ENCODE data around the gene UTP4.

The UTP4 gene

GRCh38 chr16:69095193-69095592, 37.3 kb upstream of the UTP4 start:
- Histone ChIP-seq H3K27ac (ENCODE audit: low read length) (no peak overlapping the region), H2AFZ (ENCODE audit: low read depth, low read length) (no peak overlapping the region), H3K79me2 (ENCODE audit: insufficient read depth, low read length) (no peaks in the 10 kb centered on the region), H3K4me2 (ENCODE audit: insufficient read depth, low read length) (no peak overlapping the region), H3K4me1 (ENCODE audit: insufficient read depth, low read length) (no peaks in the 10 kb centered on the region), H3K36me3 (ENCODE audit: insufficient read depth, low read length) (no peaks in the 10 kb centered on the region), H3K4me3 (ENCODE audit: low read depth in 1 of 2, low read length in 2 of 2) (no peak overlapping the region), H3K9me3 (ENCODE audit: insufficient read depth, low read length, severe bottlenecking) (no peaks in the 10 kb centered on the region), H3K27me3 (ENCODE audit: insufficient read depth, low read length, poor library complexity) (no peaks in the 10 kb centered on the region), H4K20me1 (ENCODE audit: insufficient read depth, low read length) (no peaks in the 10 kb centered on the region), H3K9ac (ENCODE audit: low read depth, low read length) (no peak overlapping the region)
- DNase-seq, result no peak
- no peak for ATAC-seq (ENCODE audit: insufficient read depth, low read depth)
- TF ChIP-seq CTCF (IDR thresholded peaks at IDR 0.05; ENCODE audit: borderline replicate concordance, extremely low read depth, low read length, poor library complexity, severe bottlenecking) (no peak), EZH2 (IDR thresholded peaks at IDR 0.05; ENCODE audit: borderline replicate concordance, low read depth, low read length, severe bottlenecking) (no peak)

GRCh38 chr16:69100071-69100691, 32.3 kb upstream of the UTP4 start:
- no peaks in the 10 kb centered on the region for H3K36me3 ChIP-seq (ENCODE audit: insufficient read depth, low read length)
- H3K4me3 ChIP-seq (ENCODE audit: low read depth in 1 of 2, low read length in 2 of 2), result no peak overlapping the region
- no peak overlapping the region for H3K27ac ChIP-seq (ENCODE audit: low read length)
- H3K9ac ChIP-seq (ENCODE audit: low read depth, low read length), result no peak overlapping the region
- DNase-seq (no peak), ATAC-seq (ENCODE audit: insufficient read depth, low read depth) (no peak)
- 0 out of 2 replicates have a peak, but pooled peaks cover 3% of the 10 kb centered on the region for H4K20me1 ChIP-seq (ENCODE audit: insufficient read depth, low read length)
- H2AFZ ChIP-seq (ENCODE audit: low read depth, low read length), result no peak overlapping the region
- no peaks in the 10 kb centered on the region for H3K79me2 ChIP-seq (ENCODE audit: insufficient read depth, low read length)
- no peak overlapping the region for H3K4me2 ChIP-seq (ENCODE audit: insufficient read depth, low read length)
- TF ChIP-seq CTCF (IDR thresholded peaks at IDR 0.05; ENCODE audit: borderline replicate concordance, extremely low read depth, low read length, poor library complexity, severe bottlenecking) (no peak), EZH2 (IDR thresholded peaks at IDR 0.05; ENCODE audit: borderline replicate concordance, low read depth, low read length, severe bottlenecking) (no peak)
- peaks cover 1% of the 10 kb centered on the region; the same call in 1 of the 2 replicates for H3K4me1 ChIP-seq (ENCODE audit: insufficient read depth, low read length)
- no peaks in the 10 kb centered on the region for H3K9me3 ChIP-seq (ENCODE audit: insufficient read depth, low read length, severe bottlenecking)
- peaks cover 3% of the 10 kb centered on the region for H3K27me3 ChIP-seq (ENCODE audit: insufficient read depth, low read length, poor library complexity)

GRCh38 chr16:69105501-69106361, 26.7 kb upstream of the UTP4 start, which contains the start of gene HAS3:
HAS3 (plus strand) TSS chr16:69105653; CDS start chr16:69109396, 3,743 bp downstream.
- DNase-seq, result peak; percentile 51
- H3K4me3 ChIP-seq (ENCODE audit: low read depth in 1 of 2, low read length in 2 of 2), result peak within 1 kb of the TSS; percentile 31 to 59; a peak in 3 of 4 replicates
- H3K36me3 ChIP-seq (ENCODE audit: insufficient read depth, low read length), result peaks cover 4% of the 10 kb centered on the region
- peak within 1 kb of the TSS; percentile 77 for H2AFZ ChIP-seq (ENCODE audit: low read depth, low read length)
- H3K9me3 ChIP-seq (ENCODE audit: insufficient read depth, low read length, severe bottlenecking), result no peaks in the 10 kb centered on the region
- H3K27ac ChIP-seq (ENCODE audit: low read length), result no peak within 1 kb of the TSS
- peak within 1 kb of the TSS; percentile 56 for H3K9ac ChIP-seq (ENCODE audit: low read depth, low read length)
- ATAC-seq (ENCODE audit: insufficient read depth, low read depth), result peak; percentile 87
- H3K4me1 ChIP-seq (ENCODE audit: insufficient read depth, low read length), result peaks cover 18% of the 10 kb centered on the region
- TF ChIP-seq CTCF (IDR thresholded peaks at IDR 0.05; ENCODE audit: borderline replicate concordance, extremely low read depth, low read length, poor library complexity, severe bottlenecking) (peak; percentile 58), EZH2 (IDR thresholded peaks at IDR 0.05; ENCODE audit: borderline replicate concordance, low read depth, low read length, severe bottlenecking) (peak; percentile 96)
- H3K27me3 ChIP-seq (ENCODE audit: insufficient read depth, low read length, poor library complexity), result peaks cover 19% of the 10 kb centered on the region
- H4K20me1 ChIP-seq (ENCODE audit: insufficient read depth, low read length), result peaks cover 34% of the 10 kb centered on the region
- H3K4me2 ChIP-seq (ENCODE audit: insufficient read depth, low read length), result peak within 1 kb of the TSS; percentile 86
- H3K79me2 ChIP-seq (ENCODE audit: insufficient read depth, low read length), result no peaks in the 10 kb centered on the region

Data from DND-41 (cell line).